Breast epithelium (tissue), 4 donors: ENCODE results near the gene NOVA2. TPM values are rescaled to one million over a fixed set of nuclear protein-coding genes. Genes with fewer than 3 reads are reported as not detected.
"Not testable (repeated sequence)": the region's sequence is repeated elsewhere in the genome, so short reads cannot be mapped to it uniquely, and the experiment has no call there.

ENCODE experiments used
- DNase-seq, 2 donors: peaks; one replicate each; pipeline ENCODE4 v3.0.0-alpha.2; 2019; ENCODE audit warnings: low spot score in 2 of 2
- H3K27ac ChIP-seq, 2 donors: fragments of 200-600 bp; sonication (generic) in 1 of 2; one replicate each; pipeline ENCODE4 v1.5.1; 2016 to 2019; ENCODE audit warnings: mild to moderate bottlenecking in 1 of 2
- H3K27me3 ChIP-seq, 2 donors: fragments of 200-600 bp; sonication (generic) in 1 of 2; one replicate each; pipeline versions ENCODE4 v1.5.1 to v1.6.0; 2017 to 2019; ENCODE audit warnings: control low read depth in 1 of 2, mild to moderate bottlenecking in 1 of 2
- H3K36me3 ChIP-seq: fragments of 200-600 bp; one replicate; pipeline ENCODE4 v1.5.1; 2019
- H3K4me1 ChIP-seq, 2 donors: fragments of 200-600 bp; sonication (generic); one replicate each; pipeline ENCODE4 v1.5.1; 2016 to 2019; ENCODE audit warnings: control low read depth in 1 of 2
- H3K4me3 ChIP-seq, 3 donors: fragments of 200-600 bp; sonication (generic); 1 replicate in 2 of 3; 2 replicates in 1 of 3; pipeline ENCODE4 v1.5.1; 2016 to 2019; ENCODE audit warnings: mild to moderate bottlenecking in 3 of 3, moderate library complexity in 2 of 3
- H3K9me3 ChIP-seq, 2 donors: fragments of 200-600 bp; sonication (generic) in 1 of 2; one replicate each; pipeline ENCODE4 v1.5.1; 2016 to 2019; ENCODE audit warnings: control low read depth in 1 of 2
- CTCF ChIP-seq, 3 donors: fragments of 450-650 bp; IDR thresholded peaks; one replicate each; pipeline ENCODE4 v1.5.1; 2016 to 2017; ENCODE audit warnings: antibody characterized with exemption in 3 of 3, mild to moderate bottlenecking in 3 of 3, moderate library complexity in 3 of 3
- POLR2A ChIP-seq: fragments of 450-650 bp; IDR thresholded peaks from one replicate; pipeline ENCODE4 v1.6.1; 2016; ENCODE audit warnings: antibody characterized with exemption, mild to moderate bottlenecking, moderate library complexity
- POLR2AphosphoS5 ChIP-seq, 3 donors: sonication (generic); formaldehyde crosslinking; IDR thresholded peaks; one replicate each; pipeline ENCODE4 v1.6.1; 2017; ENCODE audit warnings: antibody characterized with exemption in 3 of 3
- intact Hi-C: fragments of 100-400 bp; cut with DNase I; formaldehyde crosslinking; loops from one replicate; pipeline ENCODE4 v1.15.1; 2023; ENCODE audit warnings: low total_unique reads
- total RNA-seq, 3 donors: library from RNA; depleted of rRNA; stranded (reverse); fragments of >200 nt; gene quantifications; one replicate each; pipeline ENCODE4 v1.1.0, GENCODE V29; 2016

NOVA2 gene
- total RNA-seq, 3 donors from 2014 or later, result 0.59 to 3.6 (median 1.1) TPM

- Histone ChIP-seq H3K27ac (no peak overlapping the region), H3K9me3 (no peaks in the 10 kb centered on the region), H3K36me3 (no peaks in the 10 kb centered on the region), H3K4me3 (no peak overlapping the region), H3K27me3 (no peaks in the 10 kb centered on the region), H3K4me1 (no peaks in the 10 kb centered on the region)
- TF ChIP-seq POLR2AphosphoS5 (IDR thresholded peaks at IDR 0.05) (no peak), CTCF (IDR thresholded peaks at IDR 0.05) (no peak)
- DNase-seq, result no peak
- intact Hi-C loops, result no loop called here
Measured at GRCh38 chr19:45899253-45899652, 74.4 kb downstream of the NOVA2 start.

DNA sequence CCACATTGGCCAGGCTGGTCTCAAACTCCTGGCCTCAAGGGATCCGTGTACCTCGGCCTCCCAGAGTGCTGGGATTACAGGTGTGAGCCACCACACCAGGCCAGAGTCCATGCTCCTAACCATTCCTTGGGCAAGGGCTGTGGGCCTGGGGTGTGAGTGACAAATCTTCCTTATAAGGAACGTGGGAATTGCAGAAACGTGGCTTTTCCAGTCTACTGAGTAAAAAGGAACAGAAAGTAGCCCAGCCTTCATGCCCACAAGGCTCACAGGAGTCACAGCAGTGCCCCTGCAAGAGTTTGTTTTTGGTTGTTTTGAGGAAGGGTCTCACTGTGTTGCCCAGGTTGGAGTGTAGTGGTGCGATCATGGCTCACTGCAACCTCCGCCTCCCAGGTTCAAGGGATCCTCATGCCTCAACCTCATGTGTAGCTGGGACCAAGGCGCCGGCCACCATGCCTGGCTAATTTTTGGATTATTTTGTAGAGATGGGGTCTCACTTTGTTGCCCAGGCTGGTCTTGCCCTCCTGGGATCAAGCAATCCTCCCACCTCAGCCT is 76.3 kb downstream of the NOVA2 start:
- intact Hi-C loops, result no loop called here

GRCh38 chr19:45895983-45896599 is 77.6 kb downstream of the NOVA2 start:
- DNase-seq, H3K27me3 ChIP-seq, H3K36me3 ChIP-seq, H3K4me1 ChIP-seq, intact Hi-C loops, H3K9me3 ChIP-seq, H3K4me3 ChIP-seq: not testable (repeated sequence)
- H3K27ac ChIP-seq, result peak overlapping the region in 1 of 2 donors; percentile 74

More for the DNA sequence above, 76.3 kb downstream of the NOVA2 start:
- Histone ChIP-seq H3K9me3 (no peaks in the 10 kb centered on the region), H3K4me3 (no peak overlapping the region), H3K4me1 (no peaks in the 10 kb centered on the region), H3K27me3 (no peaks in the 10 kb centered on the region), H3K27ac (no peak overlapping the region), H3K36me3 (no peaks in the 10 kb centered on the region)
- TF ChIP-seq CTCF (IDR thresholded peaks at IDR 0.05) (no peak), POLR2AphosphoS5 (IDR thresholded peaks at IDR 0.05) (no peak), POLR2A (no peak)
- DNase-seq, result no peak

DNA sequence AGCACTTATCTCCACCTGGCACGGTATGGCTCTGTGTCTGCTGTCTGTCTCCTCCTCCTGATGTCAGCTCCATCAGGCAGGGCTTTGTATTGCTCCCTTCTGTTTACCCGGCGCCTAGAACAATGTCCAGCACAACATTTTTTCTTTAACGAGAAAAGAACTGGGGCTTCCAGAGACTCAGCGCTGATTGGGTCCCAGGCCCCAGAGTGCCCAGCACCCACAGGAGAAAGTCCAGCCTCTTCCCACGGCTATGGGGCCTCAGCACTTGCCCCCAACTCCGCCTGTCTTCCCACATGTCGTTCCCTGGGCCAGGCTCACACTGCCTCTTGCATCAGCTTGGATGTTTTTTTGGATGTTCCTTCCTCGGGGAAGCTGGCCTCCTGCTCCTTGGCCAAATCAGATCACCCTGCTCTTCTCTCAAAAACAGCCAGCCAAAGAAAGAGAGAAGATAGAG is 78.1 kb downstream of the NOVA2 start:
- H3K9me3 ChIP-seq, result no peaks in the 10 kb centered on the region
- intact Hi-C loops, result no loop called here
- H3K36me3 ChIP-seq, result no peaks in the 10 kb centered on the region
- no peak overlapping the region for H3K4me3 ChIP-seq
- H3K27ac ChIP-seq, result peak overlapping the region in 1 of 2 donors; percentile 74
- H3K27me3 ChIP-seq, result no peaks in the 10 kb centered on the region
- H3K4me1 ChIP-seq, result no peaks in the 10 kb centered on the region
- TF ChIP-seq CTCF (IDR thresholded peaks at IDR 0.05) (no peak), POLR2A (no peak), POLR2AphosphoS5 (IDR thresholded peaks at IDR 0.05) (no peak)
- no peak for DNase-seq

- no peak for DNase-seq
- no peaks in the 10 kb centered on the region for H3K36me3 ChIP-seq
- H3K4me1 ChIP-seq, result no peaks in the 10 kb centered on the region
- TF ChIP-seq POLR2A (no peak), POLR2AphosphoS5 (IDR thresholded peaks at IDR 0.05) (no peak), CTCF (IDR thresholded peaks at IDR 0.05) (no peak)
- no peaks in the 10 kb centered on the region for H3K27me3 ChIP-seq
- H3K27ac ChIP-seq, result no peak overlapping the region
- no peaks in the 10 kb centered on the region for H3K9me3 ChIP-seq
- H3K4me3 ChIP-seq, result no peak overlapping the region
- intact Hi-C loops, result no loop called here
Measured at GRCh38 chr19:45890877-45891276, 82.8 kb downstream of the NOVA2 start.
